Small intestine (tissue), 7 donors: Measurements from ENCODE around the gene ABCC10. TPM values are rescaled to one million over a fixed set of nuclear protein-coding genes. Genes with fewer than 3 reads are reported as not detected.

Experiments used
- DNase-seq, 2 donors: peaks; one replicate each; pipeline versions ENCODE4 v3.0.0 to v3.0.0-alpha.2; 2013
- FAIRE-seq: peaks from 2 replicates; lab custom pipeline; 2012; peaks lifted over from hg19 to GRCh38; lab: Jason Lieb, UNC
- H3K27ac ChIP-seq, 3 donors: one replicate each; pipeline ENCODE4 v1.5.1; 2013; ENCODE audit warnings: low read length in 2 of 3, mild to moderate bottlenecking in 2 of 3, control low read depth in 1 of 3, inconsistent platforms in 1 of 3, low read depth in 1 of 3, moderate library complexity in 1 of 3
- H3K27me3 ChIP-seq, 3 donors: one replicate each; pipeline ENCODE4 v1.6.1; 2013; ENCODE audit warnings: low read length in 3 of 3, inconsistent platforms in 1 of 3; ENCODE audit not compliant: control insufficient read depth in 3 of 3, insufficient read depth in 3 of 3
- H3K36me3 ChIP-seq, 3 donors: one replicate each; pipeline ENCODE4 v1.6.1; 2013; ENCODE audit warnings: low read length in 3 of 3, inconsistent platforms in 1 of 3, low read depth in 1 of 3, mild to moderate bottlenecking in 1 of 3, moderate library complexity in 1 of 3; ENCODE audit not compliant: control insufficient read depth in 3 of 3, insufficient read depth in 2 of 3
- H3K4me1 ChIP-seq, 3 donors: one replicate each; pipeline ENCODE4 v1.6.1; 2013; ENCODE audit warnings: low read length in 2 of 3, inconsistent platforms in 1 of 3, low read depth in 1 of 3, mild to moderate bottlenecking in 1 of 3, moderate library complexity in 1 of 3; ENCODE audit not compliant: control insufficient read depth in 3 of 3, insufficient read depth in 2 of 3
- H3K4me3 ChIP-seq, 3 donors: one replicate each; pipeline ENCODE4 v1.5.1; 2013; ENCODE audit warnings: low read length in 3 of 3, control low read depth in 1 of 3, inconsistent platforms in 1 of 3, low read depth in 1 of 3, mild to moderate bottlenecking in 1 of 3, moderate library complexity in 1 of 3
- H3K9me3 ChIP-seq, 2 donors: one replicate each; pipeline ENCODE4 v1.6.1; 2013; ENCODE audit warnings: low read depth in 1 of 2, low read length in 1 of 2; ENCODE audit not compliant: control insufficient read depth in 2 of 2, insufficient read depth in 1 of 2
- WGBS, 3 donors: extraction: QIAGEN DNeasy Blood & Tissue Kit; methylation state at CpG; one replicate each; pipeline ENCODE4 v1.1.7; 2013; 5-methylcytosine and 5-hydroxymethylcytosine counted together
- polyA plus RNA-seq, 4 donors: library from polyadenylated mRNA; stranded (reverse) in 3 of 4; unstranded in 1 of 4; fragments of 200-250 nt in 3 of 4; fragments of 120-200 nt in 1 of 4; gene quantifications; one replicate each; pipeline versions ENCODE4 v1.2.1 to v1.2.3, GENCODE V29; 2013
- donor health status: healthy with polysubstance abuse.
- donor health status: control.
- donor health status: control.
- donor health status: Bipolar disorder and iron deficiency.
- donor health status: healthy.

The ABCC10 gene
- polyA plus RNA-seq, 4 donors = 15.7 to 31.1 (median 22.2) TPM

- Histone ChIP-seq H3K27me3 (peaks cover 0 to 2% (median 0%) of the 10 kb centered on the region in 3 donors), H3K4me3 (no peak overlapping the region), H3K4me1 (no peaks in the 10 kb centered on the region), H3K27ac (no peak overlapping the region), H3K36me3 (no peaks in the 10 kb centered on the region), H3K9me3 (no peaks in the 10 kb centered on the region)
- FAIRE-seq (no peak), DNase-seq (no peak)
- 77 to 80% (median 77%) methylated on average over 13 of the region's 13 CpGs for WGBS, 3 donors
These were observed 41.7 kb downstream of the ABCC10 start for GRCh38 chr6:43468748-43469681.

DNA sequence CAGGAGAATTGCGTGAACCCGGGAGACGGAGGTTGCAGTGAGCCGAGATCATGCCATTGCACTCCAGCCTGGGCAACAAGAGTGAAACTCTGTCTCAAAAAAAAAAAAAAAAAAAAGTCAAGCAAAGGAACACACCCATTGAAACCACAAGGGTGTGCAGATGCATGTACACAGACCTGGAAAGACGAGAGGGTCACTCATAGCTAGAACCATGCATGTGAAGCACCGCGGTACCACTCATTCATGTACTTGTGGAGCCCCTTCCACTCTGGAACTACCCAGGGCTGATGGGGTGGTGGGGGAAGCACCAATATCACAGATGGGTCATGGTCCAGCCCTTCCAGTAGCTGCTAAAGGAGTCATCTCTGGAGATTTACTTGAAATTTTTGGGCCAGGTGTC, 42.6 kb downstream of the ABCC10 start:
- H3K36me3 ChIP-seq = no peaks in the 10 kb centered on the region
- H3K27ac ChIP-seq = no peak overlapping the region
- no peak overlapping the region for H3K4me3 ChIP-seq
- 80 to 90% (median 88%) methylated on average over 7 of the region's 7 CpGs for WGBS, 3 donors
- no peaks in the 10 kb centered on the region for H3K9me3 ChIP-seq
- FAIRE-seq = no peak
- peaks cover 0 to 2% (median 0%) of the 10 kb centered on the region in 3 donors for H3K27me3 ChIP-seq
- no peaks in the 10 kb centered on the region for H3K4me1 ChIP-seq
- no peak for DNase-seq

DNA sequence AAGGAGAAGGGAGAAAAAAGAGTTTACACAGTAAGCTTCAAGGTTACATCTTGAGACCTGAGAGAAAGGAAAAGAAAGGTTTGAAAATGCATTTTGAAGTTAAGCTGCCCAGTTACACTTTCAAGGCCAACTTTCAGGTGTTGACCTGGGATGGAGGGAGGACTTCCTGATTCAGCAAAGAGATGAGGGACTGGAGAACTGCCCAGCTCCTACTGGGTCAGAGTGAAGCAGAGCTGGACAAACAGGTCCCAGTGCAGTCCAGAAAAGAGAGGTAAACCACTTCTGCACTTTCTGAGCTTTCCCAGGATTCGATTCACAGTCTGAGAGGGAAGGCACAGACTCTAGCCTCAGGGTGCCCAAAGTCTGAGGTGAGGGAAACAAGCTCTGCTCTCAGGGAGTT, 44.1 kb downstream of the ABCC10 start:
- Histone ChIP-seq H3K4me3 (no peak overlapping the region), H3K4me1 (no peaks in the 10 kb centered on the region), H3K27ac (no peak overlapping the region), H3K27me3 (no peaks in the 10 kb centered on the region), H3K36me3 (no peaks in the 10 kb centered on the region), H3K9me3 (no peaks in the 10 kb centered on the region)
- WGBS, 3 donors = 53 to 67% (median 62%) methylated on average over 1 of the region's 1 CpG
- no peak for FAIRE-seq
- DNase-seq = no peak

- 94 to 100% (median 97%) methylated on average over 4 of the region's 4 CpGs for WGBS, 3 donors
- Histone ChIP-seq H3K4me3 (no peak overlapping the region), H3K4me1 (no peaks in the 10 kb centered on the region), H3K9me3 (no peaks in the 10 kb centered on the region), H3K27me3 (no peaks in the 10 kb centered on the region), H3K36me3 (no peaks in the 10 kb centered on the region), H3K27ac (no peak overlapping the region)
- FAIRE-seq = no peak
- no peak for DNase-seq
These were observed 45.2 kb downstream of the ABCC10 start for GRCh38 chr6:43472515-43472914.

DNA sequence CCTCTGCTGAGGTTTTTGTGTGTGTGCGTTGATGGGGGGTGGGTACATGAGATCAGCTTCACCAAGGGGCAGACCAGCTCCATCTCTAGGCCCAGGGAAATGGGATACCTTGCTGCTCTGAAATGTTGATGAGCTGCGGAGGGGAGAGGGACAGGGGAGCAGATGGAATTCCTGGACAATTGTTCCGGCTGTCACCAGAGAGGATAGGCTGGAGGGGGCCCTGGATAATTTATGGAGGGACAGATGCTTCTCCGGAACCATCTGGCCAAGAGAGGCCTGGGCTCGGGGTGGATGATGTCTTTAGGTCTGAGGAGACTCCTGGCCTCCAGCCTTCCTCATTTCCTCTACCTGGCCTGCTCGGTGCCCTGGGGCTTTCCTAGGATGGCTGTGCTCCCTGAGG, 48.2 kb downstream of the ABCC10 start:
- FAIRE-seq (no peak), DNase-seq (no peak)
- Histone ChIP-seq H3K27me3 (no peaks in the 10 kb centered on the region), H3K36me3 (peaks cover 0 to 3% (median 0%) of the 10 kb centered on the region in 3 donors), H3K9me3 (no peaks in the 10 kb centered on the region), H3K4me3 (no peak overlapping the region), H3K27ac (no peak overlapping the region), H3K4me1 (peaks cover 0 to 12% (median 6%) of the 10 kb centered on the region in 3 donors)
- WGBS, 3 donors = 82 to 94% (median 91%) methylated on average over 6 of the region's 6 CpGs

DNA sequence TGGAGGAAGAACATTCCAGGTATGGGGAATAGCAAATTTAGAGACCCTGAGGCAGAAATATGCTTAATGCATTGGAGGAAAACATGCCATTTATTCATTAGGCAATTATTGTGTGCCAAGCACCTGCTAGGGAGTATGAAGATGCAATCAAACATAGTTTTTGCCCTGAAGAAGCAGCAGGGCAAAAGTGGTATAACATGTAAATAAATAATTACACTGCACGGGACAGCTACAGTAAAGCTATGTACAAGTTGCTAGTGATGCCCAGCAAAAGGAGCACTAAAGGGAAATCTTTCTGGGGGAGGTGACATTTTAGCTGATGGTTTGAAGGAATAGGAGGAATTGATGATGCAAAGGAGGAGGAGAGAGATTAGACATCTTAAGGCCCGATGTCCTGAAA, 49.4 kb downstream of the ABCC10 start:
- peak overlapping the region in 1 of 3 donors; percentile 53 for H3K4me3 ChIP-seq
- no peaks in the 10 kb centered on the region for H3K27me3 ChIP-seq
- FAIRE-seq = no peak
- H3K36me3 ChIP-seq = peaks cover 0 to 3% (median 0%) of the 10 kb centered on the region in 3 donors
- no peaks in the 10 kb centered on the region for H3K9me3 ChIP-seq
- peaks cover 0 to 22% (median 8%) of the 10 kb centered on the region in 3 donors for H3K4me1 ChIP-seq
- peak in 1 of 2 donors; percentile 29 for DNase-seq
- WGBS, 3 donors = 10 to 31% (median 17%) methylated on average over 2 of the region's 2 CpGs
- peak overlapping the region in 1 of 3 donors; percentile 15 for H3K27ac ChIP-seq

- peaks cover 0 to 3% (median 0%) of the 10 kb centered on the region in 3 donors for H3K36me3 ChIP-seq
- peaks cover 0 to 25% (median 10%) of the 10 kb centered on the region in 3 donors for H3K4me1 ChIP-seq
- peak; percentile 88 to 95 for DNase-seq
- H3K27me3 ChIP-seq = no peaks in the 10 kb centered on the region
- WGBS, 3 donors = 1% methylated on average over 30 to 34 of the region's 34 CpGs
- FAIRE-seq = no peak
- peak within 1 kb of the TSS; percentile 14 to 82 (median 60) for H3K27ac ChIP-seq
- no peaks in the 10 kb centered on the region for H3K9me3 ChIP-seq
- peak within 1 kb of the TSS; percentile 53 to 86 (median 83) for H3K4me3 ChIP-seq
These were observed 50.1 kb downstream of the ABCC10 start, which contains the start of gene TJAP1 for GRCh38 chr6:43477235-43478007. Gene TJAP1, plus strand, starts transcription at chr6:43477570. Its CDS starts 21,432 bp downstream, at chr6:43499002.

- 8 to 20% (median 9%) methylated on average over 3 of the region's 3 CpGs for WGBS, 3 donors
- no peaks in the 10 kb centered on the region for H3K27me3 ChIP-seq
- peak overlapping the region; percentile 14 to 82 (median 60) for H3K27ac ChIP-seq
- FAIRE-seq (no peak), DNase-seq (no peak)
- no peaks in the 10 kb centered on the region for H3K9me3 ChIP-seq
- peaks cover 0 to 6% (median 0%) of the 10 kb centered on the region in 3 donors for H3K36me3 ChIP-seq
- peak overlapping the region; percentile 53 to 86 (median 83) for H3K4me3 ChIP-seq
- H3K4me1 ChIP-seq = peaks cover 0 to 28% (median 15%) of the 10 kb centered on the region in 3 donors
These were observed 50.6 kb downstream of the ABCC10 start for GRCh38 chr6:43478008-43478372.
